SK-N-MC (cell line): ENCODE results near the gene RPAP2.
"Not testable (repeated sequence)": the region's sequence is repeated elsewhere in the genome, so short reads cannot be mapped to it uniquely, and the experiment has no call there.

Experiments used
- EZH2 ChIP-seq: fragments of 200-600 bp; sonication (generic); IDR thresholded peaks from one replicate; pipeline ENCODE4 v1.6.1; 2017; ENCODE audit warnings: antibody characterized with exemption
- POLR2AphosphoS5 ChIP-seq: IDR thresholded peaks from 2 replicates; pipeline ENCODE4 v1.6.1; 2012; ENCODE audit warnings: mild to moderate bottlenecking, low read depth, low read length, borderline replicate concordance

GRCh38 chr1:92377991-92378390, 79.1 kb downstream of the RPAP2 start:
- TF ChIP-seq POLR2AphosphoS5, EZH2: not testable (repeated sequence)
